Activated CD4-positive, alpha-beta T cell treated with anti-CD3 and anti-CD28 coated beads for 1 hour (primary cell): Measurements from ENCODE around the gene LCMT1.

Experiments used
- DNase-seq: peaks from one replicate; pipeline ENCODE4 v3.0.0-alpha.2; 2020

Gene LCMT1

DNA sequence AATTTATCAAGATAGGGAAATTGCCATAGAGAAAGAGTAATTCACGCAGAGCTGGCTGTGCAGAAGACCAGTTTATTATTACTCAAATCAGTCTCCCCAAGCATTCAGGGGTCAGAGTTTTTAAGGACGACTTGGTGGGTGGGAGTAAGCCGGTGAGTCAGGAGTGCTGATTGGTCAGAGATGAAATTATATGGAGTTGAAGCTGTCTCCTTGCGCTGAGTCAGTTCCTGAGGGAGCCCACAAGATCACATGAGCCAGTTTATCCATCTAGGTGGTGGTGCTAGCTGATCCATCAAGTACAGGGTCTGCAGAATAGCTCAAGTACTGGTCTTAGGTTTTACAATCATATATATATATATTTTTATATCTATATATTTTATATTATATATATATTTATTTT lies 99.2 kb downstream of the LCMT1 start:
- no peak for DNase-seq

- DNase-seq: no peak
Observed at GRCh38 chr16:25212636-25213035, 101.1 kb downstream of the LCMT1 start.

GRCh38 chr16:25213709-25214397 lies 102.3 kb downstream of the LCMT1 start:
- no peak for DNase-seq

DNA sequence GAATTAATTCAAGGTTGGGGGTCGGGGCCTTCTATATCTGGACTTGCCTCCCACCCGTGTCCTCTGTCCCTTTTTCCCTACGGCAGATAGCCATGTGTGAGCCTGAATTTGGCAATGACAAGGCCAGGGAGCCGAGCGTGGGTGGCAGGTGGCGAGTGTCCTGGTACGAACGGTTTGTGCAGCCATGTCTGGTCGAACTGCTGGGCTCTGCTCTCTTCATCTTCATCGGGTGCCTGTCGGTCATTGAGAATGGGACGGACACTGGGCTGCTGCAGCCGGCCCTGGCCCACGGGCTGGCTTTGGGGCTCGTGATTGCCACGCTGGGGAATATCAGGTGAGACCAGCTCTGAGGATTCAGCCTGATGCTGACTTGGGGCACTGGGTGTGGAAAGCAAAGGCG lies 105.6 kb downstream of the LCMT1 start:
- no peak for DNase-seq

- no peak for DNase-seq
Observed at GRCh38 chr16:25217921-25218320, 106.4 kb downstream of the LCMT1 start.

DNA sequence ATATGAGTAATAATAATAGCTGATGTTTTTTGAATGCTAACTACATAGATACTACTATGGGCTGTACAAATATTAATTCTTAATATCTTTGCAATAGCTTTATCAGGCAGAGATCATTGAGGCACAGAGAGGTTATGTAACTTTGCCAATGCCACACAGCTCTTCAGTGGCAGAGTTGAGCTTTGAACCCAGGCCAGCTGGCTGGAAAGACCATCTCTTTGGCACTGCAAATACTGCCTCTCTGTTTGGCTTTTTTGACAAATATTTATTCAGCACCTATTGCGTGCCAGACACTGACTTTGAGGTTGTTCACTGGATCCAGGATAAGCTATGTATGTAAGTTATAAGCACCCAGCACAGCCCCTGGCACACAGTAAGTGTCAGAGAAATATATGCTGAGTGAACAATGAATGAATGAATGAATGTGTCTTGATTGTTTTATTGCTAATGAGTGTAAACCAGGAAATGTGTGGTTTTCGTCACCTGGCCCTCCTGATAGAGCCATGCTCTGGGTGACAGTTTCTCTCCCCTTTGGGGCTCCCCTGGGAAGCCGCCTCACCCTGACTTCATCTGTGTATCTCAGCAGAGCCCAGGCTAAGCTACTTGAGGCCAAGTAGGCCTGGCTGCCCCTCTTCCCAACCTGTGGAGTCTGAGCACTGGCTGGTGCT lies 107.7 kb downstream of the LCMT1 start:
- no peak for DNase-seq

GRCh38 chr16:25222959-25223358 lies 111.4 kb downstream of the LCMT1 start:
- no peak for DNase-seq

GRCh38 chr16:25223964-25224363 lies 112.4 kb downstream of the LCMT1 start:
- DNase-seq: no peak

GRCh38 chr16:25224731-25225319 lies 113.3 kb downstream of the LCMT1 start:
- no peak for DNase-seq
